Nephron progenitor cell (in vitro differentiated cells): ENCODE data around the gene C22orf23.

Experiments used
- DNase-seq: peaks from one replicate; pipeline ENCODE4 v3.0.0; 2021
- H3K27ac Mint-ChIP-seq: 2 replicates; pipeline ENCODE4 v1.8.0; 2021; ENCODE audit warnings: mild to moderate bottlenecking, moderate library complexity, mixed read lengths
- H3K27me3 Mint-ChIP-seq: 2 replicates; pipeline ENCODE4 v1.8.0; 2021; ENCODE audit warnings: mild to moderate bottlenecking, low read depth, mixed read lengths; ENCODE audit not compliant: poor library complexity
- H3K36me3 Mint-ChIP-seq: 2 replicates; pipeline ENCODE4 v1.8.0; 2021; ENCODE audit warnings: low read depth, mixed read lengths
- H3K4me1 Mint-ChIP-seq: 2 replicates; pipeline ENCODE4 v1.8.0; 2021; ENCODE audit warnings: mixed read lengths
- H3K4me3 Mint-ChIP-seq: 2 replicates; pipeline ENCODE4 v1.8.0; 2021; ENCODE audit warnings: mild to moderate bottlenecking, moderate library complexity, mixed read lengths
- H3K9me3 Mint-ChIP-seq: 2 replicates; pipeline ENCODE4 v1.8.0; 2021; ENCODE audit warnings: mild to moderate bottlenecking, moderate library complexity, mixed read lengths
- TF ChIP-seq, protein P1 (sequence below): fragments of 200-600 bp; sonication (generic); IDR thresholded peaks from 2 replicates; pipeline ENCODE4 v1.5.0; 2021; ENCODE audit warnings: antibody characterized with exemption

Gene C22orf23

GRCh38 chr22:37996079-37996478 is 42.7 kb upstream of the C22orf23 start:
- peaks cover 11% of the 10 kb centered on the region for H3K27me3 Mint-ChIP-seq
- TF ChIP-seq, protein P1, sequence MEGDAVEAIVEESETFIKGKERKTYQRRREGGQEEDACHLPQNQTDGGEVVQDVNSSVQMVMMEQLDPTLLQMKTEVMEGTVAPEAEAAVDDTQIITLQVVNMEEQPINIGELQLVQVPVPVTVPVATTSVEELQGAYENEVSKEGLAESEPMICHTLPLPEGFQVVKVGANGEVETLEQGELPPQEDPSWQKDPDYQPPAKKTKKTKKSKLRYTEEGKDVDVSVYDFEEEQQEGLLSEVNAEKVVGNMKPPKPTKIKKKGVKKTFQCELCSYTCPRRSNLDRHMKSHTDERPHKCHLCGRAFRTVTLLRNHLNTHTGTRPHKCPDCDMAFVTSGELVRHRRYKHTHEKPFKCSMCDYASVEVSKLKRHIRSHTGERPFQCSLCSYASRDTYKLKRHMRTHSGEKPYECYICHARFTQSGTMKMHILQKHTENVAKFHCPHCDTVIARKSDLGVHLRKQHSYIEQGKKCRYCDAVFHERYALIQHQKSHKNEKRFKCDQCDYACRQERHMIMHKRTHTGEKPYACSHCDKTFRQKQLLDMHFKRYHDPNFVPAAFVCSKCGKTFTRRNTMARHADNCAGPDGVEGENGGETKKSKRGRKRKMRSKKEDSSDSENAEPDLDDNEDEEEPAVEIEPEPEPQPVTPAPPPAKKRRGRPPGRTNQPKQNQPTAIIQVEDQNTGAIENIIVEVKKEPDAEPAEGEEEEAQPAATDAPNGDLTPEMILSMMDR, result no peak
- H3K9me3 Mint-ChIP-seq, result no peaks in the 10 kb centered on the region
- peaks cover 36% of the 10 kb centered on the region for H3K4me1 Mint-ChIP-seq
- H3K36me3 Mint-ChIP-seq, result no peaks in the 10 kb centered on the region
- no peak overlapping the region for H3K4me3 Mint-ChIP-seq
- DNase-seq, result no peak
- no peak overlapping the region for H3K27ac Mint-ChIP-seq

DNA sequence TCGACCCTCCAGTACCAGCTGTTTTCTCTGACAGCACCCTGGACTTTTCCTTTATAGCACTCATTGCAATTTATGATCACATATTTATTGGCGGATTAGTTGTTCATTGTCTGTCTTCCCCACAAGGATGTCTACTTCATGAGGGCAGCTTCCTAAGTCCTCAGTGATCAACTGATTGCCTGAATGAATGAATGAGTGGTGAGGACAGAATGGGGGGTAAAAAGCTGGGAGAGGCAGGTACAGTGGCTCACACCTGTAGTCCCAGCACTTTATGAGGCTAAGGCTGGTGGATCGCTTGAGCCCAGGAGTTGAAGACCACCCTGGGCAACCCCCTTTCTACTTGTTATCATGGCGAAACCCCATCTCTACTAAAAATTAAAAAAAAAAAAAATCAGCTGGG is 42.1 kb upstream of the C22orf23 start:
- DNase-seq, result no peak
- Mint-ChIP-seq H3K27me3 (peaks cover 11% of the 10 kb centered on the region), H3K27ac (no peak overlapping the region), H3K9me3 (no peaks in the 10 kb centered on the region), H3K4me1 (peaks cover 36% of the 10 kb centered on the region), H3K4me3 (no peak overlapping the region), H3K36me3 (no peaks in the 10 kb centered on the region)
- TF ChIP-seq, protein P1, result no peak

DNA sequence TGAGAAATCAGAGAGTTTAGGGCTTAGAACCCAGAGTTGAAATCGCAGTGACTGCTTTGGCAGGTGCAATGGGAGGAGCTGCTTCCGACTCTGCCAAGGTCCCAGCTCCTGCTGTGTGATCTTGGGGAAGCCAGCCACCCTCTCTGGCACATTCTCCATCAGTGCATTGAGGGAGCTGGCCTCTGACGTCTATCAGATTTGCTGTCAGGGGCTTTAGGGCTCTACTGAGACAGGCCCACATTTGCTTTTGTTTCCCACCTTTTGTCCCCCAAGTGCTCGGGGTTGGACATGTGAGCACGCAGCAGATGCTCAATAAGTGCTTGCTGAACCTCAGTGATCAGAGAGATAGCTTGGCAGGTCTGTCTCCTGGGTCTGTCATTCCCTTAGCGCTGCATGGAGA is 41.6 kb upstream of the C22orf23 start:
- H3K27me3 Mint-ChIP-seq, result peaks cover 11% of the 10 kb centered on the region

DNA sequence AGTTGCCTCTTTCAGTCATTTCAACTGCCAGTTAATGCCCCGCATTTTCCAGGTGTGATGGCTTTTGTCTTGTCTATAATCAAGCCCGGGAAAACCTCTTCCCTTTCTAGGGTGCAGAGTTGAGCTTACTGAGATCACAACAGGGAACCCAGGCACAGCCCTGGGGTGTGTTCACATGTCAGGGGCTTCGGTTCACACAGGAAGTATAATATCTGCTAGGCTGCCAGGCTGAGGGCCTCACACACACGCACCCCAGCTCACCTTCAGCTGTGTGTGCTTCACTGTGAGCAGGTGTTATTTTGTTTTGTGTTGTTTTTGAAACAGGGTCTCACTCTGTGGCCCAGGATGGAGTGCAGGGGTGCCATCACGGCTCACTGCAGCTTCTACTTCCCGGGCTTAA is 40.6 kb upstream of the C22orf23 start:
- no peak for DNase-seq
- no peak overlapping the region for H3K27ac Mint-ChIP-seq
- no peaks in the 10 kb centered on the region for H3K9me3 Mint-ChIP-seq
- TF ChIP-seq, protein P1, result no peak
- peaks cover 31% of the 10 kb centered on the region for H3K4me1 Mint-ChIP-seq
- H3K4me3 Mint-ChIP-seq, result no peak overlapping the region
- no peaks in the 10 kb centered on the region for H3K36me3 Mint-ChIP-seq
- H3K27me3 Mint-ChIP-seq, result peaks cover 14% of the 10 kb centered on the region

More for the DNA sequence above, 41.6 kb upstream of the C22orf23 start:
- Mint-ChIP-seq H3K27ac (no peak overlapping the region), H3K4me3 (no peak overlapping the region), H3K4me1 (peaks cover 31% of the 10 kb centered on the region), H3K9me3 (no peaks in the 10 kb centered on the region), H3K36me3 (no peaks in the 10 kb centered on the region)
- DNase-seq, result no peak
- TF ChIP-seq, protein P1, result no peak

DNA sequence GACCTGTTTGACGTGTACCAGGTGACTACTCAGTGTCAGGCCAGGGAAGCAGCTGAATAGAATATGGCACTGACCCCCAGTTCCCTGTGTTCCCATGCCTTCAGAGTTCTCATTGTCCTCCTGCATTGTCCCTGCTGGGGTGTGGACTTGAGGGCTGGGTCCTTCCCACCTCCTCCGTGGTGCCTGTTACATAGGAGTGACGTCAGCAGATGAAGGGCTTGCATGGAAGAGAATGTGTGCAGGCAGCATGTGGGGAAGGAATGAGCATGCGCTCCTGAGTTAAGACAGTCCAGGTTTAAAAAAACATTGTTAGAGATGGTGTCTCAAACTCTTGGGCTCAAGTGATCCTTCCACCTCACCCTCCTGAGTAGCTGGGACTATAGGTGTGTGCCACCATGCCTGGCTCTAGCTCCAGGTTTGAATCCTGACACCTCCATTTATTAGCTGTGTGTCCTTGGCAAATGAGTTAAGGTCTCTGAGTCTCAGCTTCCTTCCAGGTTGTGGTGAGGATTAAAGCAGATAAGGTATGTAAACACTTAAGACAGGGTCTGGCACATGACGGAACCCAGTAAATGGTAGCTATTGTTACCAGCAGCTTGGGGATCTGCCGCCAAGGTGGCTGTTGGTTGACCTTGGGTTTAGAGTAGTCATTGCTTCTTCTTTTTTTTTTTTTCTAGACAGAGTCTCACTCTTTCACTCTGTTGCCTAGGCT is 38.5 kb upstream of the C22orf23 start:
- H3K27me3 Mint-ChIP-seq, result peaks cover 17% of the 10 kb centered on the region
- TF ChIP-seq, protein P1, result no peak
- H3K36me3 Mint-ChIP-seq, result no peaks in the 10 kb centered on the region
- DNase-seq, result no peak
- no peak overlapping the region for H3K4me3 Mint-ChIP-seq
- no peaks in the 10 kb centered on the region for H3K9me3 Mint-ChIP-seq
- H3K4me1 Mint-ChIP-seq, result peaks cover 12% of the 10 kb centered on the region
- no peak overlapping the region for H3K27ac Mint-ChIP-seq

- no peak for DNase-seq
- Mint-ChIP-seq H3K36me3 (no peaks in the 10 kb centered on the region), H3K4me1 (peaks cover 8% of the 10 kb centered on the region), H3K9me3 (no peaks in the 10 kb centered on the region), H3K4me3 (no peak overlapping the region), H3K27ac (no peak overlapping the region), H3K27me3 (peaks cover 17% of the 10 kb centered on the region)
- TF ChIP-seq, protein P1, result no peak
These were observed 37.5 kb upstream of the C22orf23 start for GRCh38 chr22:37990862-37991261.
